HG02798 (cell line): ENCODE results near the gene KLC3.
"Not testable (repeated sequence)": the region's sequence is repeated elsewhere in the genome, so short reads cannot be mapped to it uniquely, and the experiment has no call there.

Experiments used
- ATAC-seq: cut with Tn5 transposase; IDR thresholded peaks from one replicate; pipeline ENCODE4 v1.9.1; 2021; ENCODE audit warnings: mild to moderate bottlenecking; ENCODE audit not compliant: unreplicated experiment, poor library complexity

Gene KLC3

DNA sequence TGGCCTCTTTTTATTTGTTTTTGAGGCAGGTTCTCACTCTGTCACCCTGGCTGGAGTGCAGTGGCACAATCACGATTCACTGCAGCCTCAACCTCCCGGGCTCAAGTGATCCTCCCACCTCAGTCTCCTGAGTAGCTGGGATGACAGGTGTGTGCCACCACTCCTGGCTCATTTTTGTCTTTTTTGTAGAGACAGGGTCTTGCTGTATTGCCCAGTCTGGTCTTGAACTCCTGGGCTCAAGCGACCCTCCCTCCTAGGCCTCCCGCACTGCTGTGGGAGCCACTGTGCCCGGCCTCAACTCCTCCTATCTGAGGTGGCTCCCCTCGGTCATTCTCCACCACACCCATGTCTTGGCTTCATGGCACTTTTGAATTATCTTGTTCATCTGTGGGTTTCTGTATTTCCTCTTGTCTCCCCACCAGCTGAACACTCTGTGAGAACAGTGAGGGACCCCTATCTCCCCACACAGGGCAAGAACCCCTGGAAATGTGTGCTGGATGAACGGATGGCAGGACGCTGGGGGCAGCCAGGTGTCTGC is 25.8 kb upstream of the KLC3 start:
- no peak for ATAC-seq

DNA sequence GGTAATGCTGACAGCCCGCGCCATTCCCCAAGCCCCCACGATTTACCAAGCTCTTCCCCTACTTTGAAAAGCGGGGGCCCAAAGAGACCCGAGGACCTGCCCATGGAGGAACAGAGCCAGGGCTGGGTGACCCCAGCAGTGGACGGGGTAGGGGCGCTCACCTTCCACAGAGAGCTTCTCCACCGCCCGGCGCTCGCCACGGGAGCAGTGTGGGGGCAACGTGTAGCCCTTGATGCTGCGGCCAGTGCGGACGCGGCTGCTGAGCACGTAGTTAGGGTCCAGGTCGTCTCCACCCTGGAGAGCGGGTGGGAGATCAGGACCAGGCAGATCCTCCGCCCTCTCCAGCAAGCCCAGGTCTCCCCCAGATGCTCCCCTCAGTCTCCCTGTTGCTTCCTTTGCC is 25.2 kb upstream of the KLC3 start:
- ATAC-seq, result no peak

- ATAC-seq, result no peak
Observed at GRCh38 chr19:45320997-45321775, 19.4 kb upstream of the KLC3 start.

DNA sequence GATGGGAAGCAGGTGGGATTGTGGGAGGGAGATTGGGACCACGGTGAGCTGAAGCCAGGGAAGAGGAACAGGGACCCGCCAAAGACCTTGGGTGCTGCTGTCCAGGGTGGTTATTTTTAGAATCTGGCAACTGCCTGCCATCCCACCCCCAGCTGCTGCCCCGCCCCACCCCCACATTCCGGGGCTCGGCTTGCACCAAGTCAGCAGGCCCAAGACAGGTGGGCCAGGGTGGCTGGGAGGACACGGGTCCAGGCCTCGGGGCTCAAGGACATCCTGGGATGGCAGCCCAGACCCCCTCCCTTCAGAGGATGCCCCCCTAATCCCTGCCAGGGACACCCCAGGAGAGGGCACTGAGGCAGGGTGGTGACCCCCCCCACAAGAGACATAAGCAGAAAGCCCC is 18.7 kb upstream of the KLC3 start:
- ATAC-seq, result no peak

DNA sequence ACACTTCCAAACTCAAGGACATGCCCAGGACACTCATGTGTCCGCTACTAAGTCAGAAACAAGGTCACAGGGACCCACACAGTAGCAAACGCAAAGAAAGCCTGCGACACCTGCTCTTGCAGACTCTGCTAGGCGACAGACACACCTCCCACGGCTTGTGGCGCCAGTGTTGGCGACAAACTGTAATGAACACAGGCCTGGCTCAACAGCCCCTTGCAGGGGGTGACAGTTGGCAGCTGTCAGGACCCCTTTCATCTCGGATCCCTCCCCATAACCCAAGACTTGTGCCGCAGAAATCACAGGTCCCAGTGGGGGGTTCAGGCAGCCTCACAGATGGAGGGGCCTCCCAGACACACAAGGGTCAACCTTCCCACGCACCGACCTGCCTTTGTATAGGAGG is 18.2 kb upstream of the KLC3 start:
- ATAC-seq, result no peak

DNA sequence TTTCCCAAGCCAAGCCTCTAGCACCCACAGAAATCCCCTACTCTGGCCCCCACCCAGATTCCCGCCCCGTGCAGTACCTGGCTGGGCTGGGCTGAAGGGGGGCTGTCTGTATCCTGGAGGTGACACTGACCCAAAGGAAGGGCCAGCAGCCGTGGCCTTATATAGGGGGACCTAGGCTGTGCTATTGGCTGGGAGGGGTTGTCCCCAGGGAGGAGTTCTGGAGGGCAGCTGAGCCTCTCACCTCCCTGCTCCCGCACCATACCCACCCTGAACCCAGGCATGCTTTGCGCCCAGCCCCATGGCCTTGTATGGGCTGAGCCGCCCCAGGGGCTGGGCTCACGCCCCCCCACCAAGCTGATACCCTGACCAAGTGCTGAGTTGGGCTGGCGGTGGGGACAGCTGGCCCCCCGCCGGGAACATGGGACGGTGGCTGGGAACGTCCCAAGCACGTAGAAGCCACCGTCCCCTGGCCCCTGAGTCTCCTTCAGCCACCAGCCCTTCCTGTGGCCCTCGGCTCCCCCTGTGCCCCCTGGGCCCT is 17.7 kb upstream of the KLC3 start, which contains the start of gene CKM:
TSS of gene CKM (minus strand) at position 132 of the 538 bp plus-strand sequence. CDS start 3,162 bp downstream, outside the sequence.
- ATAC-seq, result no peak

DNA sequence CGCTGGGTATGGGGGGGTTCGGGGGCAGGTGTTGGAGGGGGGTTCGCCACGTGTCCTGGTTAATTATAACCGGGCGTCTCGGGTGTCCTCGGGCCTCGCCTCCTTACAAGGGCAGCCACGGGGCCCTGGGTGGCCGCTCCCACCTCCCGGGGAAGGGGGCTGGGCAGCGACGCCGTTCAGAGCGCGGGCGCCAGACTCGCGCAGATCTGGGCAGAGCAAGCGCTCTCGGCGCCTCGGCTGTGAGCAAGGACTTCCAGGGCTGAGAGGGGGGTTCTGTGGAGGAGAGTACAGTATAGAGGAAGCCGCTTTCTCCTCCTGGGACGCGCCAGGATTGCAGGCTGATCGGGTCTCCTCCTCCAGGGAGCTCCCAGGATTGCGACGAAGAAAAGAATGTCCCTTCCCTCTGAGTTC is 16.9 kb upstream of the KLC3 start:
- no peak for ATAC-seq

- ATAC-seq, result no peak
Observed at GRCh38 chr19:45324349-45324907, 16.1 kb upstream of the KLC3 start.

DNA sequence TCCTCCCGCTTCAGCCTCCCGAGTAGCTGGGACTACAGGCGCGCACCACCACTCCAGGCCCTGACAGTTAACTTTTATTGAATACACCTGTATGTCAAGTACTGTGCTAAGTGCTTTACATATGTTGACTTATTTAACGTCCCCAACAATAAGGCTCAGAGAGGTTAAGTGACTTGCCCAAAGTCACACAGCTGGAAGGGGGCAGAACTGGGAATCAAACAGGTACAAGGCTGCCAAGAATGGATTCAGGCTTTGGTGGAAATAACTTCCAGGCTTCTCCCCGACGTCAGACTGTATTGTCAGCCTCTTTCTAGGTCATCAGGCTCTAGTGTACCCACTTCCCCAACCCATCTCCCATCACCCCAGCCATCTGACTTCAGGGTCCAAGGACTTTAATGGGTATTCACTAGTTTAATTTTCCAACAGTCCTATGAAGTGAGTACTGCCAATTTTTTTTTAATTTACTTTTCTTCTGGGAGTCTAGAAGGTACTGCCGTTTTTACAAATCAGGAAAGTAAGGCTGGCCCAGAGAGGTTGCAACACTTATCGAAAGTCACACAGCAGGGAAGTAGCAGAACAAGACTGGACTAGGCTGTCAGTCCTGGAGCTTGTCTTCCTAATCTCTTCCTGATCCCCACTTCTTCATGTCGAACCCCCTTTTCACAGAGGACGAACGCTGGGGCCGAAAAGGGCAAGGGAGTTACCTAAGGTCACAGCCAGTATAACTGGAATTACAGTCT is 13.0 kb upstream of the KLC3 start:
- ATAC-seq, result no peak

GRCh38 chr19:45331411-45331810 is 9.1 kb upstream of the KLC3 start:
- ATAC-seq, result no peak

GRCh38 chr19:45333609-45334303 is 6.8 kb upstream of the KLC3 start:
- no peak for ATAC-seq

DNA sequence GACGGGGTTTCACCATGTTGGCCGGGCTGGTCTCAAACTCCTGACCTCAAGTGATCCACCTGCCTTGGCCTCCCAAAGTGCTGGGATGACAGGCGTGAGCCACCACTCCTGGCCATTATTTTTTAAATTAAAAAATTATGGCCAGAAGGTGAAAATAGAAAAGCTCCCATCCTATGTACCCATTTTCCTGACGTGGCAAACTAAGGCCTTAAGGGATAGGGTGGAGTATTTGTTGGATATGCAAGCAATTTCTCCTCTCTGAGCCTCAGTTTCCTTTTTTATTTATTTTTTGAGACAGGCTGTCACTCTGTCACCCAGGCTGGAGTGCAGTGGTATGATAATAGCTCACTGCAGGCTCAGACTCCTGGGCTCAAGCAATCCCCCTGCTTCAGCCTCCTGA is 5.7 kb upstream of the KLC3 start:
- not testable (repeated sequence) for ATAC-seq

DNA sequence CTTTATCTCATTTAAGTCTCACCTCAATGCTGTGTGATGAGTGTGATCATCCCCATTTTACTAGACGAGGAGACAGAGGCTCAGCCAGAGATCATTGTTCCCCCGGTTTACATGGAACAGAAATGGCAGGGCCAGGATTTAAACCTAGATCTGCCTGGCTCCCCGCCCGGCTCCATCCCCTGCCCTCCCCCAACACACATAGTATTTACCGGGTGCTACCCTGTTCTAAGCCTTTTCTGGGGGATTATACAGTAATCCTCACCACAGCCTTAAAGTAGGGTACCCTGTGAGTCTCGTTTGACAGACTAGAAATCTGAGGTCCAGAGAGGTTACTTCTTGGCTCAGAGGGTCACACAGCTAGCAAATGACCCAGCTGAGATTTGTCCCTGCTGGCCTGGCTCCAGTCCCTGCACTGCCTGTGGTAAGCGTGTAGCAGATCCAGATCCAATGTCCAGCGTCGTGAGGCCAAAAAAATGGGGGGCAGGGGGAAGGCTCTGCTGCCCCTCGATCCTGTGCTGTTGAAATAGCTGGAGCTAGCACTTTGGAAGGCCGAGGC is 3.8 kb upstream of the KLC3 start:
- ATAC-seq, result no peak

GRCh38 chr19:45339629-45340028 is 921 bp upstream of the KLC3 start:
- ATAC-seq, result no peak

DNA sequence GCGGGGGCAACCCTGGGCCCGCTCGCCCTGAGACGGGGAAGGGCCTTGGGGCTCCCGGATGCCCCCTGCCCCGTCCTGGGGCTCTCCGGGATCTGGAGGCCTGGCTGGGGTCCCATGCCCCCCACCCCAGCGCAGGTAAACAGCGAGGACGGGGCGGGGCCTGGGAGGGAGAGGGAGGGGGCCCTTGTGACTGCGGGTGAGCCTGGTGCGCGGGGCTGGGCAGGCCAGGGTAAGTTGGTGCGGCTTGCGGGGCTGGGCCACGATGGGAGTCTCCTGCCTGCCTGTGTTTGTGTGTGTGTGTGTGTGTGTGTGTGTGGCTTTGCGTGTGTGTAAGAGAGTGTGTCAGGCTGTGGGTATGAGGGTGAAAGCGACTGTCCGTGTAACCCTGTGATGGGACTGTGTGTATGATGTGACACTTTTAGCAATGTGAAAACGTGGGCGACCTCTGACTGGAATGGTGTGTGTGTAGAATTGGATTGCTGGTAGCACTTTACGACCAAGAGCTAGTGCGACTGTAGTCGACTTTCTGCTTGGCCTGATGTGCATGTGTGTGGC is 426 bp downstream of the KLC3 start:
- no peak for ATAC-seq

GRCh38 chr19:45342911-45343310 is 2.4 kb downstream of the KLC3 start:
- no peak for ATAC-seq

GRCh38 chr19:45344621-45345505 is 4.3 kb downstream of the KLC3 start:
- ATAC-seq, result no peak

- no peak for ATAC-seq
Observed at GRCh38 chr19:45345506-45345860, 4.9 kb downstream of the KLC3 start.

GRCh38 chr19:45346449-45346848 is 5.9 kb downstream of the KLC3 start:
- ATAC-seq, result no peak
